ENCODE results near the gene NRXN3.

The NRXN3 gene

GRCh38 chr14:78222746-78223145 lies 52.6 kb downstream of the NRXN3 start:
- Histone ChIP-seq H3K27ac (ENCODE audit: extremely low read depth, low read depth, low read length) (no peak overlapping the region), H3K4me1 (ENCODE audit: control insufficient read depth, insufficient read depth, low read length) (no peaks in the 10 kb centered on the region), H3K36me3 (ENCODE audit: control insufficient read depth in 2 of 2, insufficient read depth in 1 of 2, low read length in 2 of 2) (no peaks in the 10 kb centered on the region), H3K4me3 (ENCODE audit: low read depth, low read length) (no peak overlapping the region), H3K9me3 (ENCODE audit: control insufficient read depth, insufficient read depth, low read depth, low read length) (no peaks in the 10 kb centered on the region)
- ChIA-PET CTCF (no interaction called here), POLR2A (no interaction called here)
- no peak for TF ChIP-seq PATZ1 (tag by site-specific recombination; IDR thresholded peaks at IDR 0.05)
- no peak for TF ChIP-seq REST (tag by site-specific recombination; IDR thresholded peaks at IDR 0.05)
- no peak for TF ChIP-seq ZNF24 (tag by site-specific recombination; IDR thresholded peaks at IDR 0.05)
- no peak for TF ChIP-seq ZNF366 (tag by site-specific recombination; conservative IDR thresholded peaks at IDR 0.05)
- no peak for TF ChIP-seq PRDM2 (tag by site-specific recombination; IDR thresholded peaks at IDR 0.05; ENCODE audit: borderline replicate concordance)
- TF ChIP-seq ZNF391 (tag by site-specific recombination; IDR thresholded peaks at IDR 0.05; ENCODE audit: borderline replicate concordance, low read depth): no peak
- TF ChIP-seq ZNF324 (tag by site-specific recombination; IDR thresholded peaks at IDR 0.05): no peak
- no peak for TF ChIP-seq ZNF610 (tag by site-specific recombination; IDR thresholded peaks at IDR 0.05; ENCODE audit: borderline replicate concordance)
- TF ChIP-seq ZFHX2 (tag by site-specific recombination; conservative IDR thresholded peaks at IDR 0.05): no peak

- POLR2A ChIA-PET: no interaction called here
- CTCF ChIA-PET: interaction anchor here (0.7 kb wide), 1 partner anchor 221 kb away, joined by 4 read pairs; no protein-coding TSS in a partner anchor
- no peak overlapping the region for H3K4me3 ChIP-seq (ENCODE audit: low read depth, low read length)
- no peaks in the 10 kb centered on the region for H3K36me3 ChIP-seq (ENCODE audit: control insufficient read depth in 2 of 2, insufficient read depth in 1 of 2, low read length in 2 of 2)
- H3K27ac ChIP-seq (ENCODE audit: extremely low read depth, low read depth, low read length): no peak overlapping the region
- no peaks in the 10 kb centered on the region for H3K4me1 ChIP-seq (ENCODE audit: control insufficient read depth, insufficient read depth, low read length)
- H3K9me3 ChIP-seq (ENCODE audit: control insufficient read depth, insufficient read depth, low read depth, low read length): no peaks in the 10 kb centered on the region
- TF ChIP-seq KLF8 (tag by site-specific recombination; IDR thresholded peaks at IDR 0.05) (no peak), ZBTB26 (tag by site-specific recombination; optimal IDR thresholded peaks at IDR 0.05) (no peak), ZNF670 (tag by site-specific recombination; IDR thresholded peaks at IDR 0.05; ENCODE audit: low read depth) (no peak), ZNF677 (tag by site-specific recombination; IDR thresholded peaks at IDR 0.05) (no peak), OSR2 (tag by site-specific recombination; IDR thresholded peaks at IDR 0.05) (no peak), ZNF623 (tag by site-specific recombination; IDR thresholded peaks at IDR 0.05) (no peak), HOXC10 (CRISPR knock-in tag; IDR thresholded peaks at IDR 0.05) (no peak), ZNF600 (tag by site-specific recombination; IDR thresholded peaks at IDR 0.05) (no peak), ZNF23 (tag by site-specific recombination; IDR thresholded peaks at IDR 0.05; ENCODE audit: borderline replicate concordance) (no peak), ZNF140 (tag by site-specific recombination; IDR thresholded peaks at IDR 0.05) (no peak), ZNF335 (tag by site-specific recombination; conservative IDR thresholded peaks at IDR 0.05) (no peak)
Observed at GRCh38 chr14:78227248-78228077, 57.3 kb downstream of the NRXN3 start.
